Cerebellar cortex (tissue), 1 donor: ENCODE results near the gene BCR.

Experiments
- DNase-seq: peaks from one replicate; pipeline ENCODE4 v3.0.0-alpha.2; 2015; ENCODE audit warnings: low spot score

The BCR gene

GRCh38 chr22:23245799-23246136 is 65.5 kb downstream of the BCR start:
- no peak for DNase-seq

- DNase-seq: no peak
These were observed 66.9 kb downstream of the BCR start for GRCh38 chr22:23246982-23247766.

GRCh38 chr22:23248583-23248982 is 68.3 kb downstream of the BCR start:
- DNase-seq: no peak

- no peak for DNase-seq
These were observed 69.9 kb downstream of the BCR start for GRCh38 chr22:23250056-23250784.

GRCh38 chr22:23250785-23251363 is 70.6 kb downstream of the BCR start:
- DNase-seq: no peak

GRCh38 chr22:23251445-23252093 is 71.3 kb downstream of the BCR start:
- DNase-seq: peak; percentile 24

- peak; percentile 58 for DNase-seq
These were observed 73.3 kb downstream of the BCR start for GRCh38 chr22:23253475-23254055.

GRCh38 chr22:23255506-23256170 is 75.3 kb downstream of the BCR start:
- DNase-seq: no peak

- no peak for DNase-seq
These were observed 76.0 kb downstream of the BCR start for GRCh38 chr22:23256171-23256932.

- DNase-seq: no peak
These were observed 76.9 kb downstream of the BCR start for GRCh38 chr22:23256986-23257888.

- DNase-seq: no peak
These were observed 77.8 kb downstream of the BCR start for GRCh38 chr22:23257889-23258825.

- no peak for DNase-seq
These were observed 78.5 kb downstream of the BCR start for GRCh38 chr22:23258826-23259170.

GRCh38 chr22:23259916-23260644 is 79.8 kb downstream of the BCR start:
- DNase-seq: no peak

GRCh38 chr22:23260645-23261581 is 80.6 kb downstream of the BCR start:
- no peak for DNase-seq

GRCh38 chr22:23261900-23262450 is 81.7 kb downstream of the BCR start:
- no peak for DNase-seq

- DNase-seq: no peak
These were observed 82.4 kb downstream of the BCR start for GRCh38 chr22:23262518-23263332.
